Transverse colon (tissue), 4 donors: ENCODE measurements around the gene TAL1. TPM values are rescaled to one million over a fixed set of nuclear protein-coding genes. Genes with fewer than 3 reads are reported as not detected.
A peak's percentile ranks its signal among the peaks of the same experiment; 100 is the strongest.

Experiments
- DNase-seq: peaks from one replicate; pipeline ENCODE4 v3.0.0-alpha.2; 2019
- H3K27ac ChIP-seq, 4 donors: fragments of 200-600 bp; sonication (generic); 2 replicates each; pipeline ENCODE4 v1.5.1; 2016 to 2018; ENCODE audit warnings: inconsistent platforms in 4 of 4
- H3K27me3 ChIP-seq: fragments of 200-600 bp; sonication (generic); 2 replicates; pipeline ENCODE4 v1.5.1; 2017; ENCODE audit warnings: inconsistent platforms
- H3K36me3 ChIP-seq, 4 donors: fragments of 200-600 bp; sonication (generic); 2 replicates each; pipeline ENCODE4 v1.5.1; 2017 to 2019; ENCODE audit warnings: inconsistent platforms in 4 of 4
- H3K4me1 ChIP-seq, 4 donors: fragments of 200-600 bp; sonication (generic); 2 replicates each; pipeline ENCODE4 v1.5.1; 2017 to 2020; ENCODE audit warnings: inconsistent platforms in 4 of 4
- H3K4me3 ChIP-seq, 4 donors: fragments of 200-600 bp; sonication (generic); 1 replicate in 1 of 4; 2 replicates in 3 of 4; pipeline versions ENCODE4 v1.5.1 to v1.6.1; 2017 to 2019; ENCODE audit warnings: inconsistent platforms in 4 of 4
- H3K9me3 ChIP-seq, 2 donors: fragments of 200-600 bp; sonication (generic); 2 replicates each; pipeline ENCODE4 v1.5.1; 2017 to 2019; ENCODE audit warnings: inconsistent platforms in 2 of 2
- EP300 ChIP-seq: sonication (generic); formaldehyde crosslinking; IDR thresholded peaks from one replicate; pipeline ENCODE4 v1.6.1; 2017; ENCODE audit warnings: antibody characterized with exemption, low read depth
- POLR2A ChIP-seq: fragments of 450-650 bp; IDR thresholded peaks from one replicate; pipeline ENCODE4 v1.6.1; 2016; ENCODE audit warnings: antibody characterized with exemption, mild to moderate bottlenecking, moderate library complexity
- POLR2AphosphoS5 ChIP-seq, 3 donors: sonication (generic); formaldehyde crosslinking; IDR thresholded peaks; one replicate each; pipeline ENCODE4 v1.6.1; 2016; ENCODE audit warnings: antibody characterized with exemption in 3 of 3
- WGBS, 2 donors: methylation state at CpG; one replicate each; pipeline ENCODE4 v1.1.5; 2018; ENCODE audit warnings: low coverage in 1 of 2; 5-methylcytosine and 5-hydroxymethylcytosine counted together
- in situ Hi-C, 4 donors: fragments of 200-750 bp; cut with MboI; loops; one replicate each; pipeline versions ENCODE4 v1.15.0 to v1.15.1; 2017; ENCODE audit warnings: low sequenced_read_pairs in 3 of 4, low pct_ligation_motif_present in 1 of 4, low pct_unique_long_range_greater_than_20kb in 1 of 4
- intact Hi-C: fragments of 100-400 bp; cut with DNase I; formaldehyde crosslinking; loops from one replicate; pipeline ENCODE4 v1.15.1; 2023; ENCODE audit warnings: low total_unique reads
- total RNA-seq, 4 donors: library from RNA; depleted of rRNA; stranded (reverse); fragments of >200 nt; gene quantifications; one replicate each; pipeline ENCODE4 v1.1.0, GENCODE V29; 2016
- TF ChIP-seq, protein P1 (sequence below), 5 experiments: fragments of 200-600 bp in 3 of 5; fragments of 450-650 bp in 2 of 5; sonication (generic) in 3 of 5; IDR thresholded peaks; 1 replicate in 2 of 5; 2 replicates in 3 of 5; pipeline ENCODE4 v1.5.1; 2016 to 2017; ENCODE audit warnings: antibody characterized with exemption in 5 of 5, inconsistent platforms in 3 of 5, mild to moderate bottlenecking in 2 of 5, moderate library complexity in 1 of 5

TAL1 gene
- total RNA-seq, 4 donors from 2014 or later = 0.80 to 7.9 (median 1.9) TPM

DNA sequence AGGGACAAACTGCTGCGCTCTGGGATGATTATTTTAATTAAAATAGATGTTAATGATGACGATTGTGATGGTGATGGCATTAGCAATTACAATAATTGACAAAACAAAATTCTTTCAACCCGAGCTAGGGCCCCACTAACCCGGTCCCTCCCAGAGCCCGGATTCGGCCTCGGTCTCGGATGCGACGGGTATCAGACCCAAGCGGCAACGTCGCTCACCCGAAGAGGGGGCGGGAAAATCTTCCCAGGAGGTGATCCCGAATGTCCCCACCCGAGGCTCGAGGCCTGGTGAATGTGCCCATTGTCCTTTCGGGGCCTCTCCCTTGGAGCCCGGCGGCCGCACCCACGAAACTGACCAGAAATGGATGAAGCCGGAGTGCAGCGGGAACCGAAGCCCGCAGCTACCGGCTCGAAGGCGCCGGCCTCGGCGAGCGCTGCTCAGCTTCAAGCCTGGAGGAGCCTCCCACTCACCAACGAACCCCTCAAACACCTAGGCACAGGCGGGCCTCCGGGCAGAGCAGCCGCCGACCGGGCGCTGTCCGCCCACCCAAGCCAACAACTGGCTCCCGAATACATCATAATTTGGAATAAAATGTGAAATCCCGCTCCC lies 1.2 kb downstream of the TAL1 start:
- 8% methylated on average over 44 of the region's 44 CpGs; no CpG with 5 or more reads in 1 of the 2 donors for WGBS, 2 donors
- H3K36me3 ChIP-seq = no peaks in the 10 kb centered on the region
- no peaks in the 10 kb centered on the region for H3K9me3 ChIP-seq
- peaks cover 100% of the 10 kb centered on the region for H3K27me3 ChIP-seq
- intact Hi-C loops = no loop called here
- DNase-seq = no peak
- H3K27ac ChIP-seq = peak overlapping the region in 3 of 4 donors; percentile 13 to 57 (median 18)
- H3K4me3 ChIP-seq = peak overlapping the region in 2 of 4 donors; percentile 6 to 44
- H3K4me1 ChIP-seq = peaks cover 9 to 34% (median 20%) of the 10 kb centered on the region in 4 donors
- TF ChIP-seq, protein P1, sequence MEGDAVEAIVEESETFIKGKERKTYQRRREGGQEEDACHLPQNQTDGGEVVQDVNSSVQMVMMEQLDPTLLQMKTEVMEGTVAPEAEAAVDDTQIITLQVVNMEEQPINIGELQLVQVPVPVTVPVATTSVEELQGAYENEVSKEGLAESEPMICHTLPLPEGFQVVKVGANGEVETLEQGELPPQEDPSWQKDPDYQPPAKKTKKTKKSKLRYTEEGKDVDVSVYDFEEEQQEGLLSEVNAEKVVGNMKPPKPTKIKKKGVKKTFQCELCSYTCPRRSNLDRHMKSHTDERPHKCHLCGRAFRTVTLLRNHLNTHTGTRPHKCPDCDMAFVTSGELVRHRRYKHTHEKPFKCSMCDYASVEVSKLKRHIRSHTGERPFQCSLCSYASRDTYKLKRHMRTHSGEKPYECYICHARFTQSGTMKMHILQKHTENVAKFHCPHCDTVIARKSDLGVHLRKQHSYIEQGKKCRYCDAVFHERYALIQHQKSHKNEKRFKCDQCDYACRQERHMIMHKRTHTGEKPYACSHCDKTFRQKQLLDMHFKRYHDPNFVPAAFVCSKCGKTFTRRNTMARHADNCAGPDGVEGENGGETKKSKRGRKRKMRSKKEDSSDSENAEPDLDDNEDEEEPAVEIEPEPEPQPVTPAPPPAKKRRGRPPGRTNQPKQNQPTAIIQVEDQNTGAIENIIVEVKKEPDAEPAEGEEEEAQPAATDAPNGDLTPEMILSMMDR (IDR thresholded peaks at IDR 0.05) = no peak
- peak in 1 of 3 donors; percentile 24 for TF ChIP-seq POLR2AphosphoS5 (IDR thresholded peaks at IDR 0.05)
- in situ Hi-C loops = no loop called here

DNA sequence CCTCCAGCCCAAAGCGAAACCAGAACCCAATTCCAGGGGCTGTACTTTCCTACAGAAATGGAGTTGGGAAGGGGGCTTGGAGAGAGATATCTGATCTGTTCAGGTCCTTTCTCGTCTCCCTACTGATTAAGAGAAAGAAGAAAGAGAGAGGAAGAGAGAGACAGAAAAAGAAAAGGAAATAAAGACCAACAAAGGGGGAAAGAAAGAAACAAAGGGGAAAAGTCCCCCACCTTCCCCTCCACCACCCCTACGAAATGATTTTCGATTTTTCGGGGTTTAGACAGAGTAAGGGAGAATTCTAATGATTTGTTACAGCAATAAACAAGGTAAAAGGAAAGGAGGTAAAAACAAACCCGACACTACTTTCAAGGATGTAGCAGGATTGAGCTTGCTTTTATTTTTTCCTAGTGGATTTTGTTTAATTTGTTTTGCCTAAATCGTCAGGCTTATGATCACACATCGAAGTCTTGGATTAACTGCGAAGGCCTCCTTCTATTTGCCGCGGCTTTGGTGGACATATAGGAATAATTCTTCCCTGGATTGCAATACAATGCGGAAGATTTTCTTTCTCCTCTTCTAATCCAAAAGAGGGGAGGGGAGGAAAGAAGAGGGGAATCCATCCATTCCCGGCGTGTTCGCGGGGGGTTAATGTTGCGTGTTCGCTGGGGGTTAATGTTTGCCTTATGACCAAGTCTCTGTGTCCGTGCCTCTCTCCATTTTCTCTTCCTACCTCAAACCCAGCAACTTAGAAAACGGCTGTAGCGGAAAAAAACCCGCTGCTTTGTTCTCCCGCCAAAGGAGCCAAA lies 1.9 kb downstream of the TAL1 start:
- no peak for DNase-seq
- Histone ChIP-seq H3K4me3 (peak overlapping the region in 1 of 4 donors; percentile 0), H3K4me1 (peaks cover 12 to 41% (median 27%) of the 10 kb centered on the region in 4 donors), H3K27ac (peak overlapping the region in 2 of 4 donors; percentile 5 to 13), H3K36me3 (no peaks in the 10 kb centered on the region), H3K27me3 (peaks cover 100% of the 10 kb centered on the region), H3K9me3 (no peaks in the 10 kb centered on the region)
- TF ChIP-seq POLR2AphosphoS5 (IDR thresholded peaks at IDR 0.05) (no peak), EP300 (no peak), POLR2A (no peak)
- TF ChIP-seq, protein P1 (IDR thresholded peaks at IDR 0.05) = no peak
- 5 to 15% methylated on average over 11 to 23 of the region's 23 CpGs for WGBS, 2 donors
- in situ Hi-C loops (no loop called here), intact Hi-C loops (no loop called here)

DNA sequence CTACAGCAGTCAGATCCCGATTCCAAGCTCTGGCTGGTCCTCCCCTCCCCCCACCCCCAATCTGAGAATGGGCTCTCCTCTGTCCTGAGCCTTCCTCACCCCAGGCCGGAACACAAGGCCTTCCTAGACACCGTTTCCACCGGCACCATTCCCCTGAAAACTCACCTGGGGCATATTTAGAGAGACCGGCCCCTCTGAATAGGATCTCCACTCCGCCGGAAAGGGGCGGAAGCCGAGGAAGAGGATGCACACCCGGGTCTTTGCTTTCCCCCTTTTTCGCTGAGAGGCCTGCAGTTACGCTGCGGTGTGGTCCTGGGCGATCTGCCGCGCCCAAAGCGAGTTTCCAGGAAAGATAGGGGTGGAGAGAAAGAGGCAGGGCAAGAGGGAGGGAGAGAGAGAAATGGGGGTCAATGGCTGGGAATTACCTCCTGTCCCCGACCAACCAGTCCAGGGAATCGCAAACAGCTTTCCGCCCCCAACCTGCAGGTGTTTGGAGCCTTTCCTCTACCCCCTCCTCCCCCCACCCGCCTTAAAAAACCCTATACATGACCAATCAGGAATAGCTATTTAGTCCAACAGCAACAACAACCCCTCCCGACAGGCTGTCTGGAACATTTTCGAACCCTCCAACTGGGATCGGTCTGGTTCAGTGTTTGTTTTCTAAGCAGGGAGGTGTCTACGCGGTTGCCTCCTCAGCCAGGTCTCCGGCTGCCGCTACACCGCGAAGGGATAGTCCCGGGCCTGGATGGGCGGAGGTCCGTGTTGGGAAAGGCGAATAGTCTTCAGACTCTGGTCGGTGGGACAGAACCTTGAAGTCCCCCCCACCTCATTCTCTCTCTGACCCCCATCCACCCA lies 2.8 kb downstream of the TAL1 start:
- Histone ChIP-seq H3K4me3 (peak overlapping the region in 1 of 4 donors; percentile 0), H3K4me1 (peaks cover 15 to 44% (median 30%) of the 10 kb centered on the region in 4 donors), H3K27me3 (peaks cover 100% of the 10 kb centered on the region), H3K9me3 (no peaks in the 10 kb centered on the region), H3K36me3 (no peaks in the 10 kb centered on the region), H3K27ac (peak overlapping the region in 2 of 4 donors; percentile 5 to 13)
- TF ChIP-seq EP300 = no peak
- TF ChIP-seq, protein P1 (IDR thresholded peaks at IDR 0.05) = no peak
- TF ChIP-seq POLR2AphosphoS5 (IDR thresholded peaks at IDR 0.05) = no peak
- no peak for TF ChIP-seq POLR2A
- in situ Hi-C loops (no loop called here), intact Hi-C loops (no loop called here)
- DNase-seq = no peak
- WGBS, 2 donors = 0 to 26% methylated on average over 11 to 34 of the region's 35 CpGs

DNA sequence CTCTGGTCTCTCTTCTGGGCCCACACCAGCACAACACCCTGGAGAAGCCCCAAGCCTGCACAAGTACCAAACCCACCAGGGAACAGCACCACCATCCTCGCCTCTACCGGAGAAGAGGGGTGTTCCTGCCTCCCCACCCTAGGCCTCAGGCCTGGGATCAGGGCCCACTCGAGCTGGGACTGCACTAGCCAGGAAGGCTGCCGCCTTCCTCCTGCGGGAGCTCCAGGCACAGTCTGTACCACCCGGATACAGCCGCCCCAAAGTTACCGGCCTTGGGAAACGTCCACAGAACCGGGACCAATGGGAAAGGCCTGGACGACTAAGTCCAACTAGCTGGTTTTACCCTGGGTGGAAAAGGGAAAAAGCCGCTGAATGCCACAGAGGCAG lies 3.4 kb downstream of the TAL1 start:
- 75% methylated on average over 8 of the region's 12 CpGs; no CpG with 5 or more reads in 1 of the 2 donors for WGBS, 2 donors
- H3K4me3 ChIP-seq = no peak overlapping the region

More for the DNA sequence above, 3.4 kb downstream of the TAL1 start:
- Histone ChIP-seq H3K9me3 (no peaks in the 10 kb centered on the region), H3K27ac (no peak overlapping the region), H3K27me3 (peaks cover 100% of the 10 kb centered on the region), H3K36me3 (no peaks in the 10 kb centered on the region), H3K4me1 (peaks cover 15 to 44% (median 30%) of the 10 kb centered on the region in 4 donors)
- DNase-seq = no peak
- TF ChIP-seq, protein P1 (IDR thresholded peaks at IDR 0.05) = no peak
- no peak for TF ChIP-seq POLR2AphosphoS5 (IDR thresholded peaks at IDR 0.05)
- no peak for TF ChIP-seq EP300
- TF ChIP-seq POLR2A = no peak
- in situ Hi-C loops (no loop called here), intact Hi-C loops (no loop called here)
